Measurements from ENCODE around the gene ST7.

DNA sequence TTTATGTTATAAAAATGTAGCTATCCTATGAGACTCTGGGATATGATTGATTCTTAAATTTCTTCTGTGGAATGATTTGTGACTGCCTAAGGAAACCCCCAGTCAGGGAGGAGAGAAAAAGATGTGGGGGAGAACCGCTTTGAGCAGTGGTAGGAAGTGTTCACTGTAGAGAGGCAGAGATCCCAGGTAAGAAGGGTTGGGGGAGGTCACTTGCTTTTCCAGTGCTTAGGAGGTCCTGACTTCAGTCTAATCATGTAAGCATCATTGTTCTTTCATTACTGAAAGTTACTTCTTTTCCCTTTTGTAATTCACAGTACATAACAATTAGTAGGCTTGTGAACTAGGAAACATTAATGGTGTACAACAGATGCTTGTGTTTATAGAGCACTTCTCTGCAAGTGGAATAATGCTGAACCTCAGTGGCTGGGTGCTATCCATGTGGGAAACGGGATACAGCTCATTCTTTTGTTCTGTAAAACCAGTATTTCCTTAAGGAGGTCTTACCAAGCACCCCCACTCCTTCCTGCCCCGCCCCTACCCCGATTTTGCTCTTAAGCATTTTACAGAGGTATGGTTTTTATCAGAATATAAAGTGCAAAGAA, 165.4 kb downstream of the ST7 start:
- TF ChIP-seq, protein P1, sequence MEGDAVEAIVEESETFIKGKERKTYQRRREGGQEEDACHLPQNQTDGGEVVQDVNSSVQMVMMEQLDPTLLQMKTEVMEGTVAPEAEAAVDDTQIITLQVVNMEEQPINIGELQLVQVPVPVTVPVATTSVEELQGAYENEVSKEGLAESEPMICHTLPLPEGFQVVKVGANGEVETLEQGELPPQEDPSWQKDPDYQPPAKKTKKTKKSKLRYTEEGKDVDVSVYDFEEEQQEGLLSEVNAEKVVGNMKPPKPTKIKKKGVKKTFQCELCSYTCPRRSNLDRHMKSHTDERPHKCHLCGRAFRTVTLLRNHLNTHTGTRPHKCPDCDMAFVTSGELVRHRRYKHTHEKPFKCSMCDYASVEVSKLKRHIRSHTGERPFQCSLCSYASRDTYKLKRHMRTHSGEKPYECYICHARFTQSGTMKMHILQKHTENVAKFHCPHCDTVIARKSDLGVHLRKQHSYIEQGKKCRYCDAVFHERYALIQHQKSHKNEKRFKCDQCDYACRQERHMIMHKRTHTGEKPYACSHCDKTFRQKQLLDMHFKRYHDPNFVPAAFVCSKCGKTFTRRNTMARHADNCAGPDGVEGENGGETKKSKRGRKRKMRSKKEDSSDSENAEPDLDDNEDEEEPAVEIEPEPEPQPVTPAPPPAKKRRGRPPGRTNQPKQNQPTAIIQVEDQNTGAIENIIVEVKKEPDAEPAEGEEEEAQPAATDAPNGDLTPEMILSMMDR (IDR thresholded peaks at IDR 0.05; ENCODE audit: insufficient read depth, low read depth, low read length): no peak
- TF ChIP-seq EZH2 (IDR thresholded peaks at IDR 0.05; ENCODE audit: insufficient read depth, low read length): no peak
